ENCODE data around the gene HMCN1.

The HMCN1 gene

DNA sequence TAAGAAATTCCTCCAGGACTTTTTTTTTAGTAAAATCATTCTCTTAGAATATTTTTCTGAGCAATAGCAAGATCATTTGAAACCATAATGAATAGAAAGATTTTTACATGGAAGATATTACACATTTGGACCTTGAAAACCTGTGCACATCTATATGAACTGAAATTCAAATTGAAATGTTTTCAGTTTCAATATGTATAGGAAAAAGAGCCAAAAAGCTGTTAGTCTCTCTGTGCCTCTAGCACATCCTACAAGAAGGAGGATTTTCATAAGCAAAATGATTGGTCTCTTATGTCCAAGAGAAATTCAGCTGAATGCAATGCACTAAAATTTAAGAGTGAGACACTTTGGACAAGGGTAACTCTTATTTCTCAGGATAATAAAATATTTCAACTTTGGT lies 8.2 kb downstream of the HMCN1 start:
- no peaks in the 10 kb centered on the region for H3K36me3 ChIP-seq (replicated peaks; ENCODE audit: insufficient read depth, low read length)
- DNase-seq = no peak
- H3K9ac ChIP-seq (ENCODE audit: low read length) = no peak overlapping the region
- H3K9me2 ChIP-seq (replicated peaks; ENCODE audit: insufficient read depth, low read length) = no peaks in the 10 kb centered on the region
- H3K9me3 ChIP-seq (replicated peaks; ENCODE audit: insufficient read depth, low read length) = no peaks in the 10 kb centered on the region
- no peaks in the 10 kb centered on the region for H3F3A ChIP-seq (ENCODE audit: insufficient read depth, low read length)
- H3K4me3 ChIP-seq (ENCODE audit: low read length) = no peak overlapping the region
- TF ChIP-seq EZH2phosphoT487 (IDR thresholded peaks at IDR 0.05; ENCODE audit: low read length) (no peak), EZH2 (optimal IDR thresholded peaks at IDR 0.05; ENCODE audit: low read depth, low read length) (no peak)
- TF ChIP-seq, protein P1, sequence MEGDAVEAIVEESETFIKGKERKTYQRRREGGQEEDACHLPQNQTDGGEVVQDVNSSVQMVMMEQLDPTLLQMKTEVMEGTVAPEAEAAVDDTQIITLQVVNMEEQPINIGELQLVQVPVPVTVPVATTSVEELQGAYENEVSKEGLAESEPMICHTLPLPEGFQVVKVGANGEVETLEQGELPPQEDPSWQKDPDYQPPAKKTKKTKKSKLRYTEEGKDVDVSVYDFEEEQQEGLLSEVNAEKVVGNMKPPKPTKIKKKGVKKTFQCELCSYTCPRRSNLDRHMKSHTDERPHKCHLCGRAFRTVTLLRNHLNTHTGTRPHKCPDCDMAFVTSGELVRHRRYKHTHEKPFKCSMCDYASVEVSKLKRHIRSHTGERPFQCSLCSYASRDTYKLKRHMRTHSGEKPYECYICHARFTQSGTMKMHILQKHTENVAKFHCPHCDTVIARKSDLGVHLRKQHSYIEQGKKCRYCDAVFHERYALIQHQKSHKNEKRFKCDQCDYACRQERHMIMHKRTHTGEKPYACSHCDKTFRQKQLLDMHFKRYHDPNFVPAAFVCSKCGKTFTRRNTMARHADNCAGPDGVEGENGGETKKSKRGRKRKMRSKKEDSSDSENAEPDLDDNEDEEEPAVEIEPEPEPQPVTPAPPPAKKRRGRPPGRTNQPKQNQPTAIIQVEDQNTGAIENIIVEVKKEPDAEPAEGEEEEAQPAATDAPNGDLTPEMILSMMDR (IDR thresholded peaks at IDR 0.05; ENCODE audit: low read length) = no peak
- no peaks in the 10 kb centered on the region for H3K4me1 ChIP-seq (ENCODE audit: low read length)
- H3K79me2 ChIP-seq (ENCODE audit: low read length) = no peaks in the 10 kb centered on the region
- no peak overlapping the region for H3K4me2 ChIP-seq (ENCODE audit: low read depth, low read length)
- no peak overlapping the region for H2AFZ ChIP-seq (ENCODE audit: low read length)
- no peaks in the 10 kb centered on the region for H3K27me3 ChIP-seq (replicated peaks; ENCODE audit: insufficient read depth, low read length)
- H3K27ac ChIP-seq (ENCODE audit: low read length) = no peak overlapping the region
- H4K20me1 ChIP-seq (ENCODE audit: insufficient read depth, low read length) = no peaks in the 10 kb centered on the region

DNA sequence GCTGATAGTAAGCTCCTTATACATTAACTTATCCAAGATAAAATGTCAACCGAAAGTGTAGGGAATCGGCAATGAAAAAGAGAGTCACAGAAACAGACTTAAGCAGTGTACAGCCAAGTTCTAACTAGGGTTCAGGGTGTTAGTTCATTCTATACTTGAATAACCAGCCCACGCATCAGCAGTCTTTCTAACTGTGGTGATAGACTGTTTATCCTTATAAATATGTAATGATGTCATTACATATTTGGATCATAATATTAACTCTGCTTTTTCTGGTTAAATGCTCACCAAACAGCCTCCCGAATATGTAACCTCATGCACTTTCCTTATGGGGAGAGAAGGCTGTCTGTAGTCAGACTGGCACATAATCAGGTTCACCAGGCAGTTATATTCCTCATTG lies 11.0 kb downstream of the HMCN1 start:
- no peak overlapping the region for H3K9ac ChIP-seq (ENCODE audit: low read length)
- no peaks in the 10 kb centered on the region for H3K36me3 ChIP-seq (replicated peaks; ENCODE audit: insufficient read depth, low read length)
- no peaks in the 10 kb centered on the region for H3K79me2 ChIP-seq (ENCODE audit: low read length)
- H3K27ac ChIP-seq (ENCODE audit: low read length) = no peak overlapping the region
- H3K9me3 ChIP-seq (replicated peaks; ENCODE audit: insufficient read depth, low read length) = no peaks in the 10 kb centered on the region
- no peaks in the 10 kb centered on the region for H3F3A ChIP-seq (ENCODE audit: insufficient read depth, low read length)
- H3K9me2 ChIP-seq (replicated peaks; ENCODE audit: insufficient read depth, low read length) = no peaks in the 10 kb centered on the region
- H3K27me3 ChIP-seq (replicated peaks; ENCODE audit: insufficient read depth, low read length) = no peaks in the 10 kb centered on the region
- TF ChIP-seq EZH2phosphoT487 (IDR thresholded peaks at IDR 0.05; ENCODE audit: low read length) (no peak), EZH2 (optimal IDR thresholded peaks at IDR 0.05; ENCODE audit: low read depth, low read length) (no peak)
- TF ChIP-seq, protein P1 (IDR thresholded peaks at IDR 0.05; ENCODE audit: low read length) = no peak
- no peaks in the 10 kb centered on the region for H4K20me1 ChIP-seq (ENCODE audit: insufficient read depth, low read length)
- no peak for DNase-seq
- no peak overlapping the region for H2AFZ ChIP-seq (ENCODE audit: low read length)
- no peak overlapping the region for H3K4me2 ChIP-seq (ENCODE audit: low read depth, low read length)
- H3K4me1 ChIP-seq (ENCODE audit: low read length) = no peaks in the 10 kb centered on the region
- H3K4me3 ChIP-seq (ENCODE audit: low read length) = no peak overlapping the region

DNA sequence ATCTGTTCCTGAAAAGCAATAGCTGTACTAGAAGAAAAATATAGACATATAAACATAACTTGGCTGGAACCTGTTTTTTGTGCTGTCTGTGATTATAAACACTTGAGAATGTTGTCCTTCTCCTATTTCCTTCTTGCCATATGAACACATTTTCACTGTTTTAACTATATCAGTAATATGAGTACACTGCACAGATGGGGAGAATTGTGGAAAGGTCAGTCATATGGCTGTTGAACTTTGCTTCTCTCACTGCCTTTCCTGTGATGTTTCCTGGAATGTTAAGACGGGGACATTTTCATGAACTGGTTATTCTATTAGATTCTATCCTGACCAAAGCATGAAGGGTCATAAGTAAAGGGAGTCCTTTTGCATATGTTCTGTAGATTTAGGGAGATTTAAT lies 24.9 kb downstream of the HMCN1 start:
- Histone ChIP-seq H3K36me3 (replicated peaks; ENCODE audit: insufficient read depth, low read length) (no peaks in the 10 kb centered on the region), H3K9ac (ENCODE audit: low read length) (no peak overlapping the region), H3K4me3 (ENCODE audit: low read length) (no peak overlapping the region), H3K27me3 (replicated peaks; ENCODE audit: insufficient read depth, low read length) (no peaks in the 10 kb centered on the region), H3K4me2 (ENCODE audit: low read depth, low read length) (no peak overlapping the region), H3K9me2 (replicated peaks; ENCODE audit: insufficient read depth, low read length) (no peaks in the 10 kb centered on the region), H2AFZ (ENCODE audit: low read length) (no peak overlapping the region), H3K79me2 (ENCODE audit: low read length) (no peaks in the 10 kb centered on the region), H3K4me1 (ENCODE audit: low read length) (no peaks in the 10 kb centered on the region), H3K27ac (ENCODE audit: low read length) (no peak overlapping the region), H3F3A (ENCODE audit: insufficient read depth, low read length) (no peaks in the 10 kb centered on the region), H3K9me3 (replicated peaks; ENCODE audit: insufficient read depth, low read length) (no peaks in the 10 kb centered on the region), H4K20me1 (ENCODE audit: insufficient read depth, low read length) (no peaks in the 10 kb centered on the region)
- TF ChIP-seq EZH2phosphoT487 (IDR thresholded peaks at IDR 0.05; ENCODE audit: low read length) = no peak
- no peak for TF ChIP-seq EZH2 (optimal IDR thresholded peaks at IDR 0.05; ENCODE audit: low read depth, low read length)
- TF ChIP-seq, protein P1 (IDR thresholded peaks at IDR 0.05; ENCODE audit: low read length) = no peak
- no peak for DNase-seq
